Hepatocyte (in vitro differentiated cells): ENCODE data around the gene TTC34. TPM values are rescaled to one million over a fixed set of nuclear protein-coding genes. Genes with fewer than 3 reads are reported as not detected.

Experiments used
- DNase-seq: peaks from one replicate; pipeline ENCODE4 v3.0.0-alpha.2; 2016; ENCODE audit warnings: low spot score
- H2AFZ ChIP-seq: fragments of 200-600 bp; sonication (generic); 2 replicates; pipeline ENCODE4 v1.6.0; 2016; ENCODE audit warnings: antibody characterized with exemption, mild to moderate bottlenecking
- H3K27ac ChIP-seq: fragments of 200-600 bp; sonication (generic); 2 replicates; pipeline ENCODE4 v1.5.1; 2016; ENCODE audit warnings: mild to moderate bottlenecking
- H3K27me3 ChIP-seq: fragments of 200-600 bp; sonication (generic); 2 replicates; pipeline ENCODE4 v1.6.1; 2016
- H3K36me3 ChIP-seq: fragments of 200-600 bp; sonication (generic); replicated peaks from 2 replicates; pipeline ENCODE4 v1.5.1; 2016; ENCODE audit warnings: low read depth; ENCODE audit not compliant: insufficient read depth
- H3K4me1 ChIP-seq: fragments of 200-600 bp; sonication (generic); 2 replicates; pipeline ENCODE4 v1.5.1; 2016; ENCODE audit warnings: mild to moderate bottlenecking, moderate library complexity; ENCODE audit not compliant: insufficient read depth
- H3K4me2 ChIP-seq: fragments of 200-600 bp; sonication (generic); 2 replicates; pipeline ENCODE4 v1.6.0; 2016
- H3K4me3 ChIP-seq: fragments of 200-600 bp; sonication (generic); 2 replicates; pipeline ENCODE4 v1.5.1; 2016; ENCODE audit warnings: mild to moderate bottlenecking
- H3K79me2 ChIP-seq: fragments of 200-600 bp; sonication (generic); 2 replicates; pipeline ENCODE4 v1.6.0; 2017; ENCODE audit warnings: mild to moderate bottlenecking
- H3K9me2 ChIP-seq: fragments of 200-600 bp; sonication (generic); replicated peaks from 2 replicates; pipeline ENCODE4 v1.6.0; 2017; ENCODE audit warnings: mild to moderate bottlenecking; ENCODE audit not compliant: insufficient read depth
- H3K9me3 ChIP-seq: fragments of 200-600 bp; sonication (generic); 2 replicates; pipeline ENCODE4 v1.5.1; 2016; ENCODE audit warnings: low read depth, mild to moderate bottlenecking
- H4K20me1 ChIP-seq: fragments of 200-600 bp; sonication (generic); 2 replicates; pipeline ENCODE4 v1.6.0; 2016; ENCODE audit warnings: mild to moderate bottlenecking; ENCODE audit not compliant: insufficient read depth, poor library complexity, severe bottlenecking
- EZH2 ChIP-seq: fragments of 200-600 bp; sonication (generic); IDR thresholded peaks from 2 replicates; pipeline ENCODE4 v1.6.1; 2016; ENCODE audit warnings: antibody characterized with exemption, mild to moderate bottlenecking, borderline replicate concordance
- EZH2phosphoT487 ChIP-seq: fragments of 200-600 bp; sonication (generic); IDR thresholded peaks from one replicate; pipeline ENCODE4 v1.6.1; 2018; ENCODE audit warnings: antibody characterized with exemption, mild to moderate bottlenecking, low read depth, moderate library complexity; ENCODE audit not compliant: unreplicated experiment, severe bottlenecking
- WGBS: methylation state at CpG from one replicate; pipeline ENCODE4 v1.1.6; 2016; ENCODE audit warnings: low lambda C conversion rate; ENCODE audit errors: missing lambda C conversion rate; 5-methylcytosine and 5-hydroxymethylcytosine counted together
- polyA plus RNA-seq: library from polyadenylated mRNA; unstranded; fragments of >200 nt; fragmentation: Nextera tagmentation; extraction: Ambion mirVana; gene quantifications from 2 replicates; pipeline ENCODE4 v1.2.1, GENCODE V29; 2016
- total RNA-seq: library from RNA; depleted of rRNA; stranded (reverse); fragments of >200 nt; gene quantifications from 2 replicates; pipeline ENCODE4 v1.2.3, GENCODE V29; 2014
- TF ChIP-seq, protein P1 (sequence below): fragments of 200-600 bp; sonication (generic); IDR thresholded peaks from 2 replicates; pipeline ENCODE4 v1.5.1; 2016; ENCODE audit warnings: antibody characterized with exemption, mild to moderate bottlenecking; ENCODE audit not compliant: poor library complexity

The TTC34 gene
- total and polyA plus RNA-seq, 2 experiments from 2014 or later, result 0.13 to 0.33 TPM

DNA sequence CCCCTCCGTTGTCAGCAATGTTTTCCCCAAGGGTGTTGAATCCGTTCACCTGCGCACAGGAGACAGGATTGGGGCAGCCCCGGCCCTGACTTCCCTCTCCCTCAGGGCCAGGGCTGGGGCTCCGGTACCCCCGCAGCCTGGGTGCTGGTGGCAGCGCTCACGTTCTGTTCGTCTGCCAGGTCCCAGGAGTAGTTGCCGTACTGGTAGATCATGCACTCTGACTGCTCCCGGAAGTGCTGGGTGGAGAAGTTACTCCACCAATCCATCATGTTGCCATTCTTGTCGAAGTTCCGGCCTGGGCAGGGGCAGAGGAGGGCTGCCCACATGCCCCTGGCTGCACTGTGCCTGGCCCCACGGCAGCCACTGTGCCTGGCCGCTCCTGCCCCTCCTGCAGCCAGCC is 208.8 kb downstream of the TTC34 start:
- Histone ChIP-seq H3K9me2 (no peaks in the 10 kb centered on the region), H3K4me2 (no peak overlapping the region), H3K9me3 (no peaks in the 10 kb centered on the region), H2AFZ (no peak overlapping the region), H3K27ac (no peak overlapping the region), H3K4me3 (no peak overlapping the region), H3K27me3 (no peaks in the 10 kb centered on the region), H4K20me1 (no peaks in the 10 kb centered on the region), H3K4me1 (no peaks in the 10 kb centered on the region), H3K36me3 (no peaks in the 10 kb centered on the region), H3K79me2 (peaks cover 4% of the 10 kb centered on the region)
- WGBS, result 85% methylated on average over 15 of the region's 15 CpGs
- DNase-seq, result no peak
- no peak for TF ChIP-seq EZH2
- TF ChIP-seq, protein P1, sequence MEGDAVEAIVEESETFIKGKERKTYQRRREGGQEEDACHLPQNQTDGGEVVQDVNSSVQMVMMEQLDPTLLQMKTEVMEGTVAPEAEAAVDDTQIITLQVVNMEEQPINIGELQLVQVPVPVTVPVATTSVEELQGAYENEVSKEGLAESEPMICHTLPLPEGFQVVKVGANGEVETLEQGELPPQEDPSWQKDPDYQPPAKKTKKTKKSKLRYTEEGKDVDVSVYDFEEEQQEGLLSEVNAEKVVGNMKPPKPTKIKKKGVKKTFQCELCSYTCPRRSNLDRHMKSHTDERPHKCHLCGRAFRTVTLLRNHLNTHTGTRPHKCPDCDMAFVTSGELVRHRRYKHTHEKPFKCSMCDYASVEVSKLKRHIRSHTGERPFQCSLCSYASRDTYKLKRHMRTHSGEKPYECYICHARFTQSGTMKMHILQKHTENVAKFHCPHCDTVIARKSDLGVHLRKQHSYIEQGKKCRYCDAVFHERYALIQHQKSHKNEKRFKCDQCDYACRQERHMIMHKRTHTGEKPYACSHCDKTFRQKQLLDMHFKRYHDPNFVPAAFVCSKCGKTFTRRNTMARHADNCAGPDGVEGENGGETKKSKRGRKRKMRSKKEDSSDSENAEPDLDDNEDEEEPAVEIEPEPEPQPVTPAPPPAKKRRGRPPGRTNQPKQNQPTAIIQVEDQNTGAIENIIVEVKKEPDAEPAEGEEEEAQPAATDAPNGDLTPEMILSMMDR, result no peak
- TF ChIP-seq EZH2phosphoT487, result no peak

DNA sequence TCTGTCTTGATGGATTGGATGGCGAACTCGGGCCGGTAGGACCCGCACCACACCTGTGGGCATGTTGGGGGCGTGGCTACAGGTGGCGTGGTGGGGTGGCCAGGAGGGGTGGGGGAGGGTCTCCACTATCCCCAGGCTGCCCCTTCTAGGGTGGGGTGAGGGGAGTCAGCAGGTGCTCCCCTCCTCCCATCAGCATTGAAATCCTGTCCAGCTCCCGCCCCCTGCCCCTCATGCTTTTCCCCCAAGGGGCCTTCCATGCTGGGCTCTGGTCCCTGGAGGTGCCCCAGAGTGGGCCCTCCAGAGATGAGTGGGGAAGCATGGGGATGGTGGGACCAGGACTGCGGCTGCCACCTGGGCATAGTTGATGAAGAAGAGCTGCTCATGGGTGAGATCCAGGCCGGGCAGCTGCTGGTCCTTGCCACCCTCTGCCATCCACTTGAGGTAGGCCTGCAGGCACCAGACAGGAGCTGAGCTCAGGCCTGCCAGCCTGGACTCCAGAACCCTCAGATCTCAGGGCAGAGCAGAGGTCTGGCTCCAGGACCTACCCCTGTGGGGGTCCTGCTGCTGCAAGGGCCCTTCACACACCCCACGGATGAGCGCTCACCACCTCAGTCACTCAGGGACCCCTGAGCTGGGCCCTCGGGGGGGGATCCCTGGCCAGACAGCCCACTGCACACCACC is 209.8 kb downstream of the TTC34 start:
- Histone ChIP-seq H3K4me1 (no peaks in the 10 kb centered on the region), H2AFZ (no peak overlapping the region), H3K27me3 (no peaks in the 10 kb centered on the region), H4K20me1 (no peaks in the 10 kb centered on the region), H3K36me3 (no peaks in the 10 kb centered on the region), H3K79me2 (peaks cover 10% of the 10 kb centered on the region), H3K9me2 (no peaks in the 10 kb centered on the region), H3K27ac (no peak overlapping the region), H3K4me2 (no peak overlapping the region), H3K4me3 (no peak overlapping the region), H3K9me3 (no peaks in the 10 kb centered on the region)
- TF ChIP-seq, protein P1, result no peak
- TF ChIP-seq EZH2, result no peak
- no peak for TF ChIP-seq EZH2phosphoT487
- DNase-seq, result no peak
- WGBS, result 100% methylated on average over 4 of the region's 12 CpGs

DNA sequence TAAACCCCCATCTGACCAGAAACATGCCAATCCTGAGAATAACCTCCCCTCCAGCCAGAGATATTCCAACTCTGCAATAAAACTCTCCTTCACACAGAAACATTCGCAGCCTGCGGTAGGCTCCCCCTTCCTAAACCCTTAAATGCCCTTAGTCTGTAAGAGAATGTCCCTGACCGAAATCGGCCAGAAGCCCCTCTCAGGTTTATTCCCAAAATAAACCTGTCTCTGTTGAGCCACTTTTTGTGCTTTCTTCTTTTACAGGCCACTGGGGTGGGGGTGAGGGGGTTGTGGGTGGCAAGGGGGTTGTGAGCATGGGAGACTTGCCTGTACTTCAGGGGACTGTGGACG is 210.3 kb downstream of the TTC34 start:
- no peak overlapping the region for H3K27ac ChIP-seq
- DNase-seq, result no peak
- no peaks in the 10 kb centered on the region for H3K4me1 ChIP-seq
- no peaks in the 10 kb centered on the region for H3K9me3 ChIP-seq
- no peak overlapping the region for H3K4me2 ChIP-seq
- TF ChIP-seq EZH2phosphoT487 (no peak), EZH2 (no peak)
- TF ChIP-seq, protein P1, result no peak
- WGBS, result 91% methylated on average over 5 of the region's 5 CpGs
- H3K4me3 ChIP-seq, result no peak overlapping the region
- no peak overlapping the region for H2AFZ ChIP-seq
- H3K36me3 ChIP-seq, result no peaks in the 10 kb centered on the region
- peaks cover 10% of the 10 kb centered on the region for H3K79me2 ChIP-seq
- H4K20me1 ChIP-seq, result no peaks in the 10 kb centered on the region
- H3K9me2 ChIP-seq, result no peaks in the 10 kb centered on the region
- H3K27me3 ChIP-seq, result no peaks in the 10 kb centered on the region
